GM10266 (cell line): ENCODE results near the gene TRPM5.

Experiments
- DNase-seq: peaks from one replicate; pipeline ENCODE4 v3.0.0; 2012; ENCODE audit errors: extremely low spot score
- TF ChIP-seq, protein P1 (sequence below): IDR thresholded peaks from 2 replicates; pipeline ENCODE4 v1.5.1; 2012; ENCODE audit warnings: mild to moderate bottlenecking, low read depth; ENCODE audit not compliant: control insufficient read depth, insufficient read depth; ENCODE audit errors: missing control alignments

The TRPM5 gene

DNA sequence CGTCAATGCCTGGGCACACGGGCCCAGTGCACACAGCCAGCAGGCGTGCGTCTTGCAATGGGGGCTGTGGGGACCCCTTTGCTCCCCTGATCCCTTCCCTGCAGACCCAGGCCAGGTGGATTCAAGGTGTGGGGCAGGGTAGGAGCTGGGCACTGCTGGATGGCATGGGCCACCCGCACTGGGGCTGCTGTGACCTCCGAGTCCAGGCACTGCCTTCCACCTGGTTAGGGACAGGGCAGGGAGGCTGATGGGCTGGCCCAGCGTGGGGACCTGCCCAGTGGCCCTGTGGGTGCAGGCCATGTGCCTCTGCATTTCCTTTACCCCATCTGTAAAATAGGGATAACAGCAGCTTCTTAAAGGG is 23.4 kb upstream of the TRPM5 start:
- TF ChIP-seq, protein P1, sequence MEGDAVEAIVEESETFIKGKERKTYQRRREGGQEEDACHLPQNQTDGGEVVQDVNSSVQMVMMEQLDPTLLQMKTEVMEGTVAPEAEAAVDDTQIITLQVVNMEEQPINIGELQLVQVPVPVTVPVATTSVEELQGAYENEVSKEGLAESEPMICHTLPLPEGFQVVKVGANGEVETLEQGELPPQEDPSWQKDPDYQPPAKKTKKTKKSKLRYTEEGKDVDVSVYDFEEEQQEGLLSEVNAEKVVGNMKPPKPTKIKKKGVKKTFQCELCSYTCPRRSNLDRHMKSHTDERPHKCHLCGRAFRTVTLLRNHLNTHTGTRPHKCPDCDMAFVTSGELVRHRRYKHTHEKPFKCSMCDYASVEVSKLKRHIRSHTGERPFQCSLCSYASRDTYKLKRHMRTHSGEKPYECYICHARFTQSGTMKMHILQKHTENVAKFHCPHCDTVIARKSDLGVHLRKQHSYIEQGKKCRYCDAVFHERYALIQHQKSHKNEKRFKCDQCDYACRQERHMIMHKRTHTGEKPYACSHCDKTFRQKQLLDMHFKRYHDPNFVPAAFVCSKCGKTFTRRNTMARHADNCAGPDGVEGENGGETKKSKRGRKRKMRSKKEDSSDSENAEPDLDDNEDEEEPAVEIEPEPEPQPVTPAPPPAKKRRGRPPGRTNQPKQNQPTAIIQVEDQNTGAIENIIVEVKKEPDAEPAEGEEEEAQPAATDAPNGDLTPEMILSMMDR: no peak
- DNase-seq: no peak

DNA sequence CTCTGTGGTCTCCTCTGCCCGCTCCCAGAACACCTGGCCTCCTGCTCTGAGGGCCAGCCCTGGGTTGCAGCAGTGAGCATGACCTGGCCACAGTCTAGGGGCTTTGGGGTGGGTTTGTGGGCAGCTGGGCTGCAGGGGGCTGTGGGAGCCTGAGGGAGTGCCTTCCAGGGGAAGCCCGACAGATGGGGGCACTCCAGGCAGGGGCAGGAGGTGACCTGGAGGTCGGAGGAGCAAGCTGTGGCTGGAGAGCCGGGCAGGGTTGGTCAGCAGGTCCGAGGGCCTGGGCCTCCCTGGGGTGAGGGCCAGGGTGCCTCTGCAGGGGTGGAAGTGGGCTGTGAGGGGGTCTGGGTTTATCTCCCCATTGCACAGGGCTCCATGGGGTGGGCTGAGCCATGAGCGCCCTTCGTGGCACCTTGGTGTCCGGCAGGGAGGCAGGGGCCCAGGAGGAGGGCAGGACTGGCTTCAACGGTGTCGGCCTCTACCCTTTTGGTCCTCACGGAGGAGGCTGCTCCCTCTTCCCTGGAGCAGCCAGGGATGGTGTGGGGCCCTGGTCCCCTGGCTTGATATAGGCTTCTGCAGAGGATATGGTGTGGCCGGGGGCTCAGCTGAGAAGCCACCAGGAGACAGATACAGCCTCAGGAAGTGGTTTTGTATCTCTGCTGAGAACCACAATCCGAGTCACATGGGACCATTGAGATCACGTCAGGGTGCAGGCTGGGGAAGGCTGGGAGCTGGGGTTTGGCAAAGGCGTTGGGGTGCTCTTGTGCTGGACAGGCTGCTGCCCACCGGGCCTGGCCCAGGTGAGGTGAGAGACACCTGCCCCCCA is 22.8 kb upstream of the TRPM5 start:
- TF ChIP-seq, protein P1: no peak
- DNase-seq: peak; percentile 70

DNA sequence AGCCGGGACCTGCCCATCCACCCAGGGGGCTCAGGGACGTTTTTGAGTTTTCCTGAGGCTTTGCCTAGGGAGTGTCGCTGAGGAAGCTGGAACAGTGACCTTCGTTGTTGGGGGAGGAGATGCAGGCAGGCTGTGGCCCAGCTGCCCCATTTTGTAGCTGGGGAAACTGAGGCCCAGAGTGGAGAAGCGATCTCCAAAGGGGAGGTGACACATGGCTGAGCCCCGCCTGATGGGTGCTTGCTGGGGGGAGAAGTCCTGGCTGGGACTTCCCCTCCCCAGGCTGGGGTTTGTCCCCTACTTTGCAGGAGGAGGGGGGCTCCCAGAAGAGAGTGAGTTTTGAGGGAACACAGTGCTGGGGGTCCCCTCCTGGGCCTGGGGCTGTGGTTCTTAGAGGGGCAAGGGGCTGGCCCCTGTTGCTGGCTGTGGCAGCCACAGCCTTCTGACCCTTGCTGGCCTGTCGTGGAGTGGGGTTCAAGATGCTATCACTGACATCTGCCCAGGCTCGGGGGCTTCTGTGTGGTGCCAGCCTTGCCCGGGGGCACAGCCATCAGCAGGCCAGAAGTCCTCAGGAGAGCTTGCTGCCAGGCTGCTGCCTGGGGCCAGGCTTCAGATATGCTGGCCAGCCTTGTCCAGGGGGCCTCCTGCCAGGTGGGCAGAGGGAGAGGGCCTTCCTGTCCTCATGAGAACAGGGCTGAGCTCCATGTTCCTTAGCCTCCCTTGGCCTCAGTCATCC is 21.9 kb upstream of the TRPM5 start:
- no peak for DNase-seq
- TF ChIP-seq, protein P1: no peak

DNA sequence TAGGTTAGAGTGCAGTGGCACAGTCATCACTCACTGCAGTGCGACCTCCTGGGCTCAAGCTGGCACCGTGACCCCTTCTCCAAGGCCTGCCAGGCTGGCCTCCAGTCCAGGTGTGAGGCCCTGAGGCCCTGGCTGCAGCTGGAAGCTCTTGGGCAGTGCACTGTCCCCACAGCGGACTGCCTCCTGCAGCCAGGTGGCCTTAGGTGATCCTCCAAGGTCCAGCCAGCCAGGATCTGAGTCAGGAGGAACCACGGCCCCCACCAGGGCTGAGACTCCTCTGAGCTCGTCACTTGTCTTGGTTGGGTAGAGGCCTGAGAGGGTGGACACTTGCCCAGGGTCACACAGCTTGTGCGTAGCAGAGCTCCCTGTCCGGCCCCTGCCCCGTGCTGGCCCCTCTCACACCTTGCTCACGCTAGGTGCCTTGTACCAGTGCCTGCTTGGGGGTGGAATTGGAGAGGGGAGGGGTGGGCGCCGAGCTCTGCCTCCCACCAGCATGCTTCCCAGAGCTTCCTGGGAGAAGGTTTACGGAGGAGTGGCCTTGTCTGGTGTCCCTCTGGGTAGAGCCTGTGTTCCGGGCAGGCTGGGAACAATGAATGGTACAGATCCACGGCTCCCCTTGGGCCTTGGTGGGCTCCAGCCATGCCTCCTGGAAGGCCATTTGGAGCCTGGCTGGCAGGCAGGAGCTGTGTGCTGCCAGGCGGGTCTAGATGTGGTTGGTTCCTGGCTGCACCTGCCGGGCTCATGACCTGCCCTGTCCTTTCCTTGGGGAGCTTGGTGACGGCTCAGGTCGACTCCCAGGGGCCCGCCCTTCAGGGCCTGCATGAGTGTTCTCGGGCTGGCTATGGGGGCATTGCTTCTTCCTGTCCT is 21.1 kb upstream of the TRPM5 start:
- TF ChIP-seq, protein P1: no peak

DNA sequence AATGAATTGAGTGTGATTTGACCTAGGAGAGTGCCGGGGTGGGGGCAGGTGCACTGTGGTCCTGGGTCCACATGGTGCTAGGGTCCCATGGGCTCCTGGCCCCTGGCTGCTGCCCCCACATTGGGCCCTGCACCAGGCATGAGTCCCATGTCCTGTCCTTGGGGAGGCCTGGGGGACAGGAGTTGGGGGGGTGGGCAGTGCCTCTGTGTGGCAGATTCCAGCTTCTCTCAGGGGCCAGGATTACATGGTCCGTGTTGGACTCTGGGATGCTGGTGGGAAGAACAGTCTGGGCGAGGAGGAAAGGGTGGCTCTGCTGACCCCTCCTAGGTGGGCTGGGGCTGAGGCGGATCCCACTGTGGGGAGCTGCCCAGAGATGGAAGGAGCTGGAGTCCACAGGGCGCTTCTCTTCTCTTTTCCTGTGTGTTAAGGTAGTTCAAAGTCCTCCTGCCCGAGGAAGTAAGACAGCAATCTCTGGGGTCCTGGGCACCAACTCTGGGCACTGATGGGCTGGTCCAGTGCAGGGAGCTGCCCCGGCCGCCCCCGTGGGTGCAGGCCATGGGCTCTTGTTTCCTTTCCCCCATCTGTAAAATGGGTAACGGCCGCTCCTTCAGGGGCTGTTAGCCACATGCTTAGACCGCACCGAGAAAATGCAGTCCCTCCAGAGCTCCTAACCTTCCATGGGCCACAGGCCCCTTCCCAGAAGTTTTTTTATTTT is 20.3 kb upstream of the TRPM5 start:
- no peak for DNase-seq
- TF ChIP-seq, protein P1: no peak

More for the DNA sequence above, 21.1 kb upstream of the TRPM5 start:
- DNase-seq: no peak

DNA sequence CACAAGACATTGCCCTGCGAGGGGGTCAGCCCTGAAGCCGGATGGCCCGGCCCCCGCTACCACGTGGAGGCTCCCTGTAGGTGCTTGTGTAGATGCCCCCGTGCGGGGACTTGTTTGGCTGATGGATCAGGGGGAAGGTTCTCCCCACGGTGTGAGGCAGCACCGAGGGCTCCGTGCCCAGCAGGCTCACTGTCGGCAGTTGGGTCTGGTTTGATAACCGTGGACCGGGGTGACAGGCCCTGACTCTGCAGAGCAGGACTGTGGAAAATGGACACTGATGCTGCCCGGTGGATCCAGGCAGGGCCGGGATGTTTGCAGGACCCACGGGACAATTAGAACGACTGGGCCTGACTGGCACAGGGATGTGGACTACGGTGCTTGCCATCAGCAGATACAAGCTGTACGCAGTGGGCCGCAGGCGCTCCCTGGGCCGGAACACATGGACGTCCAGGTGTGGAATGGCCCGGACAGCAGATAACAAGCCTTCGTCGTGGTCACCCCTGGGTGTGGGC is 19.5 kb upstream of the TRPM5 start:
- no peak for DNase-seq
- TF ChIP-seq, protein P1: no peak
